ENCODE results near the gene SYNE1. TPM values are rescaled to one million over a fixed set of nuclear protein-coding genes. Genes with fewer than 3 reads are reported as not detected.
A peak's percentile ranks its signal among the peaks of the same experiment; 100 is the strongest.

SYNE1 gene
- total RNA-seq, 1 experiment from 2014 or later: 20.9 TPM

- DNase-seq (ENCODE audit: low read depth): peak; percentile 30
Observed at GRCh38 chr6:152273638-152274037, 363.5 kb downstream of the SYNE1 start.

GRCh38 chr6:152273002-152273401, 364.2 kb downstream of the SYNE1 start:
- peak; percentile 61 for DNase-seq (ENCODE audit: low read depth)

- peak; percentile 44 for DNase-seq (ENCODE audit: low read depth)
Observed at GRCh38 chr6:152272486-152272885, 364.7 kb downstream of the SYNE1 start.

- peak; percentile 91 for DNase-seq (ENCODE audit: low read depth)
Observed at GRCh38 chr6:152271776-152272464, 365.2 kb downstream of the SYNE1 start.

- DNase-seq (ENCODE audit: low read depth): peak; percentile 72
Observed at GRCh38 chr6:152270301-152270925, 366.7 kb downstream of the SYNE1 start.

- no peak for DNase-seq (ENCODE audit: low read depth)
Observed at GRCh38 chr6:152268846-152269442, 368.2 kb downstream of the SYNE1 start.

- DNase-seq (ENCODE audit: low read depth): peak; percentile 37
Observed at GRCh38 chr6:152267967-152268845, 369.0 kb downstream of the SYNE1 start.

GRCh38 chr6:152265651-152266050, 371.5 kb downstream of the SYNE1 start:
- no peak for DNase-seq (ENCODE audit: low read depth)

- no peak for DNase-seq (ENCODE audit: low read depth)
Observed at GRCh38 chr6:152263582-152263981, 373.6 kb downstream of the SYNE1 start.

- DNase-seq (ENCODE audit: low read depth): no peak
Observed at GRCh38 chr6:152261179-152261578, 376.0 kb downstream of the SYNE1 start.

- DNase-seq (ENCODE audit: low read depth): no peak
Observed at GRCh38 chr6:152259234-152259633, 377.9 kb downstream of the SYNE1 start.

GRCh38 chr6:152257581-152257980, 379.6 kb downstream of the SYNE1 start:
- DNase-seq (ENCODE audit: low read depth): no peak

GRCh38 chr6:152250127-152250526, 387.0 kb downstream of the SYNE1 start:
- DNase-seq (ENCODE audit: low read depth): no peak

- no peak for DNase-seq (ENCODE audit: low read depth)
Observed at GRCh38 chr6:152248980-152249379, 388.2 kb downstream of the SYNE1 start.

- DNase-seq (ENCODE audit: low read depth): no peak
Observed at GRCh38 chr6:152246554-152247337, 390.4 kb downstream of the SYNE1 start.

- DNase-seq (ENCODE audit: low read depth): no peak
Observed at GRCh38 chr6:152244998-152245630, 392.0 kb downstream of the SYNE1 start.

GRCh38 chr6:152241013-152241766, 396.0 kb downstream of the SYNE1 start:
- no peak for DNase-seq (ENCODE audit: low read depth)

- DNase-seq (ENCODE audit: low read depth): no peak
Observed at GRCh38 chr6:152240436-152240835, 396.7 kb downstream of the SYNE1 start.

GRCh38 chr6:152236370-152237097, 400.6 kb downstream of the SYNE1 start:
- no peak for DNase-seq (ENCODE audit: low read depth)
